HPDE6-E6E7 (cell line): ENCODE data around the gene BCAT1.
"Not testable (repeated sequence)": the region's sequence is repeated elsewhere in the genome, so short reads cannot be mapped to it uniquely, and the experiment has no call there.

ENCODE experiments used
- DNase-seq: peaks from one replicate; pipeline ENCODE4 v3.0.0; 2011; ENCODE audit warnings: missing footprints; ENCODE audit errors: extremely low spot score

BCAT1 gene

GRCh38 chr12:24856541-24856940 lies 92.4 kb downstream of the BCAT1 start:
- no peak for DNase-seq

GRCh38 chr12:24854908-24855307 lies 94.0 kb downstream of the BCAT1 start:
- no peak for DNase-seq

GRCh38 chr12:24854017-24854416 lies 94.9 kb downstream of the BCAT1 start:
- no peak for DNase-seq

- DNase-seq: peak; percentile 37
These were observed 95.3 kb downstream of the BCAT1 start for GRCh38 chr12:24853588-24853987.

GRCh38 chr12:24853094-24853493 lies 95.8 kb downstream of the BCAT1 start:
- DNase-seq: no peak

- DNase-seq: no peak
These were observed 96.5 kb downstream of the BCAT1 start for GRCh38 chr12:24852420-24852819.

GRCh38 chr12:24851883-24852282 lies 97.0 kb downstream of the BCAT1 start:
- not testable (repeated sequence) for DNase-seq

- no peak for DNase-seq
These were observed 97.6 kb downstream of the BCAT1 start for GRCh38 chr12:24851341-24851740.

GRCh38 chr12:24850496-24850895 lies 98.4 kb downstream of the BCAT1 start:
- no peak for DNase-seq

GRCh38 chr12:24848941-24849477 lies 99.9 kb downstream of the BCAT1 start:
- no peak for DNase-seq

- DNase-seq: no peak
These were observed 102.2 kb downstream of the BCAT1 start for GRCh38 chr12:24846689-24847088.

- DNase-seq: no peak
These were observed 103.3 kb downstream of the BCAT1 start for GRCh38 chr12:24845615-24846014.

- no peak for DNase-seq
These were observed 108.7 kb downstream of the BCAT1 start for GRCh38 chr12:24840046-24840800.

GRCh38 chr12:24839268-24839791 lies 109.6 kb downstream of the BCAT1 start:
- no peak for DNase-seq

GRCh38 chr12:24838531-24838950 lies 110.4 kb downstream of the BCAT1 start:
- no peak for DNase-seq

GRCh38 chr12:24835377-24835776 lies 113.5 kb downstream of the BCAT1 start:
- no peak for DNase-seq

- DNase-seq: no peak
These were observed 115.4 kb downstream of the BCAT1 start for GRCh38 chr12:24833513-24833912.

GRCh38 chr12:24823808-24824515 lies 124.9 kb downstream of the BCAT1 start:
- DNase-seq: no peak

GRCh38 chr12:24822121-24822899 lies 126.6 kb downstream of the BCAT1 start:
- DNase-seq: peak; percentile 4

GRCh38 chr12:24821691-24822090 lies 127.2 kb downstream of the BCAT1 start:
- peak; percentile 54 for DNase-seq

- no peak for DNase-seq
These were observed 128.0 kb downstream of the BCAT1 start for GRCh38 chr12:24820872-24821271.

- no peak for DNase-seq
These were observed 130.6 kb downstream of the BCAT1 start for GRCh38 chr12:24818351-24818750.
